MCF 10A (cell line): ENCODE data around the gene ACBD4. TPM values are rescaled to one million over a fixed set of nuclear protein-coding genes. Genes with fewer than 3 reads are reported as not detected.

Experiments
- BruUV-seq: library from RNA; stranded (reverse); fragments of 400-500 nt; replicated peaks from 2 replicates; lab custom pipeline; 2021; lab: Mats Ljungman, UMichigan
- CTCF ChIA-PET: fragments of 300-600 bp; sonication (Branson Sonifier 250); formaldehyde crosslinking; extraction: SDS; loops from one replicate; lab custom pipeline; 2021; ENCODE audit warnings: antibody characterized with exemption, inconsistent platforms; lab: Yijun Ruan, JAX
- POLR2A ChIA-PET: fragments of 300-600, 350-650 bp; sonication (Branson Sonifier 250); formaldehyde crosslinking; extraction: SDS; loops from one replicate; lab custom pipeline; 2020; ENCODE audit warnings: antibody characterized with exemption, inconsistent platforms; lab: Yijun Ruan, JAX
- DNase-seq: peaks from one replicate; pipeline ENCODE4 v3.0.0-alpha.2; 2018; ENCODE audit not compliant: unreplicated experiment
- H3K27ac Mint-ChIP-seq: one replicate; pipeline ENCODE4 v1.8.0; 2022; ENCODE audit warnings: mild to moderate bottlenecking, low read depth, mixed read lengths; ENCODE audit not compliant: unreplicated experiment
- H3K27me3 Mint-ChIP-seq: one replicate; pipeline ENCODE4 v1.8.0; 2022; ENCODE audit warnings: mixed read lengths; ENCODE audit not compliant: insufficient read depth, unreplicated experiment
- H3K36me3 Mint-ChIP-seq: one replicate; pipeline ENCODE4 v1.8.0; 2022; ENCODE audit warnings: mild to moderate bottlenecking, moderate library complexity, mixed read lengths; ENCODE audit not compliant: insufficient read depth, unreplicated experiment
- H3K4me1 Mint-ChIP-seq: one replicate; pipeline ENCODE4 v1.8.0; 2022; ENCODE audit warnings: mixed read lengths; ENCODE audit not compliant: insufficient read depth, unreplicated experiment
- H3K4me3 Mint-ChIP-seq: one replicate; pipeline ENCODE4 v1.8.0; 2022; ENCODE audit warnings: mild to moderate bottlenecking, moderate library complexity, mixed read lengths; ENCODE audit not compliant: unreplicated experiment
- H3K9me3 Mint-ChIP-seq: one replicate; pipeline ENCODE4 v1.8.0; 2022; ENCODE audit warnings: mixed read lengths; ENCODE audit not compliant: unreplicated experiment
- CTCF ChIP-seq: fragments of 200-600 bp; IDR thresholded peaks from one replicate; pipeline ENCODE4 v1.8.0; 2022; ENCODE audit warnings: antibody characterized with exemption, mild to moderate bottlenecking; ENCODE audit not compliant: unreplicated experiment
- intact Hi-C: fragments of 100-400 bp; cut with micrococcal nuclease; formaldehyde crosslinking; loops from 2 replicates; pipeline ENCODE4 v1.14.1; 2022
- total RNA-seq: library from RNA; stranded (reverse); gene quantifications from 2 replicates; pipeline ENCODE4 v1.2.3, GENCODE V29; 2022

The ACBD4 gene
- total RNA-seq, 1 experiment from 2014 or later, result 7.8 TPM

GRCh38 chr17:45110676-45111611 lies 24.5 kb upstream of the ACBD4 start:
- no peak overlapping the region for H3K27ac Mint-ChIP-seq
- BruUV-seq, result no TSS peak
- H3K4me3 Mint-ChIP-seq, result no peak overlapping the region
- no peak for TF ChIP-seq CTCF
- no peak for DNase-seq
- H3K27me3 Mint-ChIP-seq, result no peaks in the 10 kb centered on the region
- intact Hi-C loops, result no loop called here
- ChIA-PET CTCF (interaction anchor here (0.6 to 1.1 kb wide), 4 partner anchors 11 to 335 kb away, joined by 3 to 6 read pairs (median 4); no protein-coding TSS in a partner anchor), POLR2A (interaction anchor here (1.7 kb wide), 1 partner anchor 9 kb away, joined by 4 read pairs; no protein-coding TSS in a partner anchor)
- H3K9me3 Mint-ChIP-seq, result no peaks in the 10 kb centered on the region
- H3K36me3 Mint-ChIP-seq, result peaks cover 60% of the 10 kb centered on the region
- H3K4me1 Mint-ChIP-seq, result no peaks in the 10 kb centered on the region

GRCh38 chr17:45111850-45112249 lies 23.6 kb upstream of the ACBD4 start:
- TSS peak; percentile 49 for BruUV-seq
- no peak for DNase-seq
- H3K27me3 Mint-ChIP-seq, result no peaks in the 10 kb centered on the region
- H3K4me3 Mint-ChIP-seq, result no peak overlapping the region
- H3K36me3 Mint-ChIP-seq, result peaks cover 55% of the 10 kb centered on the region
- intact Hi-C loops, result no loop called here
- ChIA-PET CTCF (interaction anchor here (0.6 to 1.4 kb wide), 5 partner anchors 12 to 86 kb away, joined by 3 to 4 read pairs (median 4); no protein-coding TSS in a partner anchor), POLR2A (interaction anchor here (1.7 kb wide), 1 partner anchor 10 kb away, joined by 4 read pairs; no protein-coding TSS in a partner anchor)
- no peaks in the 10 kb centered on the region for H3K4me1 Mint-ChIP-seq
- no peak for TF ChIP-seq CTCF
- no peaks in the 10 kb centered on the region for H3K9me3 Mint-ChIP-seq
- no peak overlapping the region for H3K27ac Mint-ChIP-seq

GRCh38 chr17:45112559-45113423 lies 22.7 kb upstream of the ACBD4 start:
- H3K36me3 Mint-ChIP-seq, result peaks cover 56% of the 10 kb centered on the region
- BruUV-seq, result no TSS peak
- CTCF ChIA-PET, result interaction anchor here (1.1 to 1.4 kb wide), 3 partner anchors 14 to 85 kb away, joined by 3 to 4 read pairs (median 4); no protein-coding TSS in a partner anchor
- H3K4me3 Mint-ChIP-seq, result no peak overlapping the region
- H3K9me3 Mint-ChIP-seq, result no peaks in the 10 kb centered on the region
- H3K4me1 Mint-ChIP-seq, result no peaks in the 10 kb centered on the region
- H3K27ac Mint-ChIP-seq, result no peak overlapping the region
- no peaks in the 10 kb centered on the region for H3K27me3 Mint-ChIP-seq
- intact Hi-C loops, result no loop called here
- no peak for DNase-seq
- POLR2A ChIA-PET, result interaction anchor here (0.7 to 1.7 kb wide), 2 partner anchors 11 to 188 kb away, joined by 4 read pairs; no protein-coding TSS in a partner anchor
- TF ChIP-seq CTCF, result no peak
